ENCODE results near the gene REV3L. TPM values are rescaled to one million over a fixed set of nuclear protein-coding genes. Genes with fewer than 3 reads are reported as not detected.

Gene REV3L
- total and polyA plus RNA-seq, 2 of the 13 experiments (the other 11 are each of a cell fraction or from before 2014, with no cell fraction given) = 12.8 to 31.3 TPM

DNA sequence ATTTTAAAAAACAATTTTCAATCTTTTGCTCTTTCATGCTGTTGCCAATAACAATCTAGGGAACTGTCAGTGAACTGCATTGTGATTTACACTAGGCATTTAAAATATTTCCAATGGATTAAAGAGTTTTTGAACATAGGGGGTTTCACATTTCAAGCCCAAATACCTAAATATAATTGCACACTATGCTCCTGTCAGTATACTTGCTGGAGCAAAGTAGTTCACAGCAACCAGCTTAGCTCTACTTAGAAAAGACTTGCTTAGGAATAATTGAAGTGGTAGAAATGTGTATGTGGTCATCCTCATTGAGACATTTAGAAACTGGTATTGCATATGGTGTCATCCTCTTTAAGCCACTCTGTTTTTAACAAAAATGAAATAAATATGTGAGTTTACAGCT is 41.7 kb upstream of the REV3L start:
- no peak for ATAC-seq
- Histone ChIP-seq H3K27ac (ENCODE audit: extremely low read length, insufficient read depth, low read length) (no peak overlapping the region), H3K9me3 (ENCODE audit: low read length) (no peaks in the 10 kb centered on the region), H3K36me3 (replicated peaks in 1 of 2; ENCODE audit: control insufficient read depth in 1 of 2, insufficient read depth in 2 of 2, low read length in 2 of 2) (no peaks in the 10 kb centered on the region), H3K4me1 (ENCODE audit: insufficient read depth, low read length) (peaks cover 12% of the 10 kb centered on the region), H3K79me2 (ENCODE audit: insufficient read depth, low read length) (no peaks in the 10 kb centered on the region), H3K27me3 (ENCODE audit: control insufficient read depth in 1 of 2, insufficient read depth in 2 of 2, low read length in 2 of 2) (no peaks in the 10 kb centered on the region), H3K9ac (ENCODE audit: insufficient read depth, low read depth, low read length) (no peak overlapping the region), H4K20me1 (ENCODE audit: insufficient read depth, low read length) (no peaks in the 10 kb centered on the region), H2AFZ (ENCODE audit: low read length) (no peak overlapping the region), H3K4me2 (ENCODE audit: low read depth, low read length) (no peak overlapping the region), H3K4me3 (replicated peaks in 1 of 3; ENCODE audit: insufficient read depth in 1 of 3, low read depth in 2 of 3, low read length in 3 of 3) (no peak overlapping the region)
- ChIA-PET POLR2A (no interaction called here), CTCF (ENCODE audit: low intra/inter-chr PET ratio, low total read pairs) (no interaction called here)
- in situ Hi-C loops (cut with HindIII; ENCODE audit: extremely low pct_ligation_motif_present, low pct_unique_long_range_greater_than_20kb) (no loop called here), intact Hi-C loops (cut with micrococcal nuclease; ENCODE audit: unreplicated experiment) (no loop called here)
- no peak for FAIRE-seq
- no TSS peak for BruUV-seq (replicated peaks)
- DNase-seq (ENCODE audit: low spot score) = no peak
- TF ChIP-seq HCFC1 (IDR thresholded peaks at IDR 0.05; ENCODE audit: low read depth, low read length) = no peak
- TF ChIP-seq WIZ (CRISPR knock-in tag; IDR thresholded peaks at IDR 0.05) = no peak
- TF ChIP-seq HMG20A (CRISPR knock-in tag; IDR thresholded peaks at IDR 0.05; ENCODE audit: borderline replicate concordance) = no peak
- TF ChIP-seq, protein P1, sequence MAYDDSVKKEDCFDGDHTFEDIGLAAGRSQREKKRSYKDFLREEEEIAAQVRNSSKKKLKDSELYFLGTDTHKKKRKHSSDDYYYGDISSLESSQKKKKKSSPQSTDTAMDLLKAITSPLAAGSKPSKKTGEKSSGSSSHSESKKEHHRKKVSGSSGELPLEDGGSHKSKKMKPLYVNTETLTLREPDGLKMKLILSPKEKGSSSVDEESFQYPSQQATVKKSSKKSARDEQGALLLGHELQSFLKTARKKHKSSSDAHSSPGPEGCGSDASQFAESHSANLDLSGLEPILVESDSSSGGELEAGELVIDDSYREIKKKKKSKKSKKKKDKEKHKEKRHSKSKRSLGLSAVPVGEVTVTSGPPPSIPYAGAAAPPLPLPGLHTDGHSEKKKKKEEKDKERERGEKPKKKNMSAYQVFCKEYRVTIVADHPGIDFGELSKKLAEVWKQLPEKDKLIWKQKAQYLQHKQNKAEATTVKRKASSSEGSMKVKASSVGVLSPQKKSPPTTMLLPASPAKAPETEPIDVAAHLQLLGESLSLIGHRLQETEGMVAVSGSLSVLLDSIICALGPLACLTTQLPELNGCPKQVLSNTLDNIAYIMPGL (CRISPR knock-in tag; IDR thresholded peaks at IDR 0.05; ENCODE audit: borderline replicate concordance in 1 of 2, low read depth in 1 of 2) = no peak
- TF ChIP-seq ZFP37 (CRISPR knock-in tag; IDR thresholded peaks at IDR 0.05; ENCODE audit: borderline replicate concordance) = no peak
- no peak for TF ChIP-seq ZZZ3 (CRISPR knock-in tag; IDR thresholded peaks at IDR 0.05; ENCODE audit: borderline replicate concordance)

DNA sequence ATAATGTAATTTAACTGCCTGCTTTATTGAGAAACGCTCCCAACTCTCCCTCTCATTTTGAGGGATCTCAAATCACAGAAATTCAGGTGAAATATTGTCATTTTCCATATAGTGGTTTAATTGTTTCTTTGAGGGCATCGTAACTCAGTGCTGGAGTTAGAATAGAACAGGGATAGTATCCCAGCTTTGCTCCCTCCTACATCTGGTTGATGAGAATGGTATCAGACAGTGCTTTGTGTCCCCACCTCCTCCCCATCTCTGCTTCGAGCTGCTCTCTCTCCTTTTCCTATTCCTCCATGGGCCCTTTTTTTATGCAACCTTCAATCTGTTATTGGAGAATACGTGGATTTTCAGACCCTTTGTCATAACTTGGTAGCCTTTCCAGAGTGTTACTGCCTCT is 41.2 kb upstream of the REV3L start:
- no peaks in the 10 kb centered on the region for H3K79me2 ChIP-seq (ENCODE audit: insufficient read depth, low read length)
- no peaks in the 10 kb centered on the region for H3K36me3 ChIP-seq (replicated peaks in 1 of 2; ENCODE audit: control insufficient read depth in 1 of 2, insufficient read depth in 2 of 2, low read length in 2 of 2)
- 94% methylated on average over 4 of the region's 4 CpGs for WGBS (ENCODE audit: low lambda C conversion rate)
- no peak for FAIRE-seq
- H3K4me1 ChIP-seq (ENCODE audit: insufficient read depth, low read length) = peaks cover 7% of the 10 kb centered on the region
- H3K4me2 ChIP-seq (ENCODE audit: low read depth, low read length) = no peak overlapping the region
- no peaks in the 10 kb centered on the region for H4K20me1 ChIP-seq (ENCODE audit: insufficient read depth, low read length)
- ChIA-PET CTCF (ENCODE audit: low intra/inter-chr PET ratio, low total read pairs) (no interaction called here), POLR2A (no interaction called here)
- in situ Hi-C loops (cut with HindIII; ENCODE audit: extremely low pct_ligation_motif_present, low pct_unique_long_range_greater_than_20kb) = no loop called here
- ATAC-seq = no peak
- no TSS peak for BruUV-seq (replicated peaks)
- H3K9me3 ChIP-seq (ENCODE audit: low read length) = no peaks in the 10 kb centered on the region
- H3K4me3 ChIP-seq (replicated peaks in 1 of 3; ENCODE audit: insufficient read depth in 1 of 3, low read depth in 2 of 3, low read length in 3 of 3) = no peak overlapping the region
- no peak overlapping the region for H3K9ac ChIP-seq (ENCODE audit: insufficient read depth, low read depth, low read length)
- H3K27ac ChIP-seq (ENCODE audit: extremely low read length, insufficient read depth, low read length) = no peak overlapping the region
- H3K27me3 ChIP-seq (ENCODE audit: control insufficient read depth in 1 of 2, insufficient read depth in 2 of 2, low read length in 2 of 2) = no peaks in the 10 kb centered on the region
- H2AFZ ChIP-seq (ENCODE audit: low read length) = no peak overlapping the region
- intact Hi-C loops (cut with micrococcal nuclease; ENCODE audit: unreplicated experiment) = no loop called here
- no peak for DNase-seq (ENCODE audit: low spot score)
- TF ChIP-seq, protein P2, sequence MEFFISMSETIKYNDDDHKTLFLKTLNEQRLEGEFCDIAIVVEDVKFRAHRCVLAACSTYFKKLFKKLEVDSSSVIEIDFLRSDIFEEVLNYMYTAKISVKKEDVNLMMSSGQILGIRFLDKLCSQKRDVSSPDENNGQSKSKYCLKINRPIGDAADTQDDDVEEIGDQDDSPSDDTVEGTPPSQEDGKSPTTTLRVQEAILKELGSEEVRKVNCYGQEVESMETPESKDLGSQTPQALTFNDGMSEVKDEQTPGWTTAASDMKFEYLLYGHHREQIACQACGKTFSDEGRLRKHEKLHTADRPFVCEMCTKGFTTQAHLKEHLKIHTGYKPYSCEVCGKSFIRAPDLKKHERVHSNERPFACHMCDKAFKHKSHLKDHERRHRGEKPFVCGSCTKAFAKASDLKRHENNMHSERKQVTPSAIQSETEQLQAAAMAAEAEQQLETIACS (CRISPR knock-in tag; IDR thresholded peaks at IDR 0.05) = no peak
- no peak for TF ChIP-seq SSRP1 (CRISPR knock-in tag; IDR thresholded peaks at IDR 0.05)
- TF ChIP-seq STAT5B (CRISPR knock-in tag; IDR thresholded peaks at IDR 0.05) = no peak
- TF ChIP-seq KLF9 (CRISPR knock-in tag; IDR thresholded peaks at IDR 0.05; ENCODE audit: low read depth) = no peak
- TF ChIP-seq, protein P3, sequence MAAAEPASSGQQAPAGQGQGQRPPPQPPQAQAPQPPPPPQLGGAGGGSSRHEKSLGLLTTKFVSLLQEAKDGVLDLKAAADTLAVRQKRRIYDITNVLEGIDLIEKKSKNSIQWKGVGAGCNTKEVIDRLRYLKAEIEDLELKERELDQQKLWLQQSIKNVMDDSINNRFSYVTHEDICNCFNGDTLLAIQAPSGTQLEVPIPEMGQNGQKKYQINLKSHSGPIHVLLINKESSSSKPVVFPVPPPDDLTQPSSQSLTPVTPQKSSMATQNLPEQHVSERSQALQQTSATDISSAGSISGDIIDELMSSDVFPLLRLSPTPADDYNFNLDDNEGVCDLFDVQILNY (CRISPR knock-in tag; conservative IDR thresholded peaks at IDR 0.05) = no peak
- TF ChIP-seq ZNF431 (CRISPR knock-in tag; IDR thresholded peaks at IDR 0.05; ENCODE audit: borderline replicate concordance, low read depth) = no peak

All from HepG2 (cell line).